ENCODE measurements around the gene NKX3-2. TPM values are rescaled to one million over a fixed set of nuclear protein-coding genes. Genes with fewer than 3 reads are reported as not detected.

The NKX3-2 gene
- total RNA-seq, 1 donor from 2014 or later = 0.06 TPM

DNA sequence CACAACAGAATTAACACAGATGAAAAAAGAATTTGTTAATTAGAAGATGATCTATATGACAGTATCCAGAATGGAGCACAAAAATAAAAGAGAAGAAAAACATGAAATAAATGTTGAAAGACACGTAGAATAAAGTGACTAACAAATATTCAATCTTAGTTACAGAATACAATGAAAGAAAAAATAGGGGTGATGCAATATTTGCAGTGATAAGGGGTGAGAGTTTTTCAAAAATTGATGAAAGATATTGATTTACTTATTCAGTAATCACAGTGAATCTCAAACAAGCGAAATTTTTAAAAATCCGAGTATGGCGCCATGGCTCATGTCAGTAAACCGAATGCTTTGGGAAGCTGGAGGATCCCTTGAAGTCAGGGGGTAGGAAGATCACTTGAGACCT, 39.9 kb downstream of the NKX3-2 start:
- DNase-seq (ENCODE audit: low spot score) = no peak

DNA sequence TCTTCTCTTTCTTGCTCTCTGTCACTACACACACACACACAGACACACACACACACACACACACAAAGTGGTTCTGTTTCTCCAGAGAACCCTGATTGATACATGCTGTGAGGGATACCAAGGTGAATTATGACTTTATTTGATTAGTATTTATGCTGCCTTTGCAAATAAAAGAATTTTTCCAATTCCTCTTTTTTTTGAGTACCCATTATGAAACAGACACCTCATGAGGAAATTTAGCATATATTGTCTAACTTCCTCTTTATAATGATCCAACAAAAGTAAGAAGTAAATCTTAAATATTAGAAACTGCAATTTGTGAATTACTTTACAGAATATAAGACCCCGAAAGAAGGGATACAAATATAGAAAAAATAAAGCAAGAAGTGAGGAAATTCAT, 45.8 kb downstream of the NKX3-2 start:
- no peak for DNase-seq (ENCODE audit: low spot score)

DNA sequence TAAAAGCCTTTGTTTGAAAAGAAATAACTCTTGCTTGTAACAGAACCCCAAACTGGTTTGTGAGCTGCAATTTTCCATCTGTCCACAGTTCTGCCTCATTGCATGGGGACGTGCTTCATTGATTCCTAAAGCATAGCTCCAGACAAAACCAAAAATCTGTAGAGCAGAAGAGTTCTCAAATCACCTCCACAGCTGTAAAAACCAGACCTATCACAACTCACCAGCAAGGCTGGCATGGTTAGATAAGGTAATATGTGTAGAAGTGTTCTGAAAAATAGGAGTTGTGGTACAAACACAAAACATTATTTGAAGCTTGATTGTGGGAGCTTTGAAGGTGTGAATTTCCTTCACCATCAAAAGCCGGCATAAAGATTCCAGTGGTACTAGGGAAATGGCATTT, 47.7 kb downstream of the NKX3-2 start:
- no peak for DNase-seq (ENCODE audit: low spot score)

DNA sequence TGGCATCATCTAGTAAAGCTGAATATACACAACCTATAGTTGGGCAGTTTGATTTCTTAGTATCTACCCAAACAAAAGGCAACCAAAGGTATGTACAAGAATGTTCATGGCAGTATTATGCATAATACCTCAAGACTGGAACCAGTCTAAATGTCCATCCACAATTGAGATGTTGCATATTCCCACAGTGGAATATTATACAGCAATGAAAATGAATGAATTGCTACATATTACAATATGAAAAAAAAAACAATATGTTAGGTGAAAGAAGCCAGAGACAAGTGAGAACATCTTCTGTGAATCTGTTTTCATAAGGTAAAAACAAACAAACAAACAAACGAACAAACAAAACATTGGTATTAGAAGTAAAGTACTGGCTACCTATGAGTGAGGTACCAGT, 48.6 kb downstream of the NKX3-2 start:
- no peak for DNase-seq (ENCODE audit: low spot score)

DNA sequence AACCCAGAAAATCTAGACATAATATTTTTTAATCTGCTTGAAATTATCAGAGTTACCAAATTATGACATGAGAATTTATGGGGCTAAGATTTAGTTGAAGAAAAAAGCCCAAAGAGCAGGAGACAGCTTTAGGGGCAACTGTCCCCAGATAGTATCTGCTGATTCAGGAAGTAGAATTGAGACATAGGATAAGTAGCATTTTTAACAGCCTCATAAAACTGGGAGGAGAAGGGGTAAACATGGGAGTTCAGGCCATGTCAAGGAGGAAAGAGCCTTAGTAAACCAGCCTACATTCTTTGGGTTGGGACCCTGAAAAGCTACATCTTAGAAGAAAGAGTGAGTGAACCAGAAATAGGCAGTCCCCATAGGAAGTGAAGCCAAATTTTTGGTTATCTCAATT, 50.5 kb downstream of the NKX3-2 start:
- no peak for DNase-seq (ENCODE audit: low spot score)

DNA sequence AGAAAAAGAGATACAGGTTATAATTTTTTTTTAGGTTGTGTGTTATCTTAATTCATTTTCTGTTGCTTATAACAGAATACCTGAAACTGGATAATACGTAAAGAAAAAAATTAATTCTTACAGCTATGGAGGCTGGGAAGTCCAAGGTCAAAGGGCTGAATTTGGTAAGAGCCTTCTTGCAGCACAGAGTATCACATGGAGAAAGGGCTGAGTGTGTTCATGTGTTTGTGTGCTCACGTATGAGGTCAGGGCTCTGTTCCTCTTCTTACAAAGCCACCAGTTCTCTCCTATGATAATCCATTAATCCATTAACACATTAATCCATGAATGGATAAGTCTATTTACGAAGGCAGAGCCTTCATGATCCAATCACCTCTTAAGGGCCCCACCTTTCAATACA, 51.6 kb downstream of the NKX3-2 start:
- DNase-seq (ENCODE audit: low spot score) = no peak

Other genes with a start within 250 kb of the NKX3-2 start
- 13.5 TPM for gene RAB28, start 60.2 kb downstream of the NKX3-2 start, total RNA-seq
- gene BOD1L1, start 83.2 kb upstream of the NKX3-2 start, total RNA-seq = 36.1 TPM